Left renal pelvis (tissue), 4 donors: Measurements from ENCODE around the gene SHISA9. TPM values are rescaled to one million over a fixed set of nuclear protein-coding genes. Genes with fewer than 3 reads are reported as not detected.
"Not testable (repeated sequence)": the region's sequence is repeated elsewhere in the genome, so short reads cannot be mapped to it uniquely, and the experiment has no call there.

Experiments
- DNase-seq, 4 donors: peaks; one replicate each; pipeline ENCODE4 v3.0.0-alpha.2; 2013; ENCODE audit warnings: low read depth in 4 of 4, low spot score in 3 of 4
- polyA plus RNA-seq, 4 donors: library from polyadenylated mRNA; unstranded; fragments of 120-200 nt; gene quantifications; one replicate each; pipeline ENCODE4 v1.2.1, GENCODE V29; 2013; ENCODE audit not compliant: insufficient read length in 4 of 4

SHISA9 gene
- 1 to 10 TPM; 1.1 to 5.7 (median 3.2) TPM for polyA plus RNA-seq

DNA sequence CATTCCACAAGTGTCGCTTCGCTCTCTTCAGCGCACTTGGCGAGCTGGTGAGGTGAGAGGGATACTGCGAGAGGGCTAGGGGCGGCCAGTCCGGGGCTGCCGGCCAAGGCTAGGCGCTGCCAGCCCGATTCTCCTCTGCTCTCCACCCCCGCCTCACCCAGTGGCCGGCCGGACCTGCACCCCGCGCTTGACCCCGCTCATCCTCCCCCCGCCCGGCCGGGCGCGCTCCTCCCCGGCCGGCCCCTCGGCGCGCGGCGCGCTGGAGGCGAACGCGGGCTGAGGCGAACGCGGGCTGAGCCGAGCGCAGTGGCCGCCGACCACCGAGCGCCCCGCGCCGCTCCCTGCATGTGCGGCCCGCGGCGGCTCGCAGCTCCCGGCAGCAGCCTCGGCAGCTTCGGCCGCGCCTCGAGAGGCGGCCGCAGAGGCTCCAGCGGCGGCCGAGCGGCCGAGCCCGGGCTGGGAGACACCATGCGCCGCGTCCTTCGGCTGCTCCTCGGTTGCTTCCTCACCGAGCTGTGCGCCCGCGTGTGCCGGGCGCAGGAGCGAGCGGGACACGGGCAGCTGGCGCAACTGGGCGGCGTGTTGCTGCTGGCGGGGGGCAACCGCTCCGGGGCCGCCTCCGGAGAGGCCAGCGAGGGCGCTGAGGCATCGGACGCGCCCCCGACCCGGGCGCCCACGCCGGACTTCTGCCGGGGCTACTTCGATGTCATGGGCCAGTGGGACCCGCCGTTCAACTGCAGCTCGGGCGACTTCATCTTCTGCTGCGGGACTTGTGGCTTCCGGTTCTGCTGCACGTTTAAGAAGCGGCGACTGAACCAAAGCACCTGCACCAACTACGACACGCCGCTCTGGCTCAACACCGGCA, at the start of gene SHISA9:
SHISA9 (plus strand) TSS at position 2 of the 865 bp plus-strand sequence.
- DNase-seq, result no peak

DNA sequence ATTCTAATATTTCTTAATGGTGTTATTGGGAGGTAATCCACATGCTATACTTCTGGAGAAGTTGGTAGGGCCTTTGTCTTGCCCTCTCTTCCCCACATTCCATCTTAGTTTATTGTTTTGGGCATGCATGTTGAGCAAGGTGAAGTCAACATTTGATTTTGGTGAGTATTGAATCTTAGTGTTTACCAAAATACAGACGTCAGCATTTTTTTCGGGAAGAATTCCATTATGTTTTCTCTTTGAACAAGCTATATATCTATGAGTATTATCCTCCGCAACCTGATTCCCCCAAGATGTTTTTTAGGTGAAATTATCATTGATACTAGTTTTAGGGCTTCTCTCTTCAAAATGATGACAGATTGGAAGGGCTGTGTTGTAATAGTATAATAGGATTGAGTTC, 47.4 kb upstream of the SHISA9 start:
- DNase-seq, result no peak

DNA sequence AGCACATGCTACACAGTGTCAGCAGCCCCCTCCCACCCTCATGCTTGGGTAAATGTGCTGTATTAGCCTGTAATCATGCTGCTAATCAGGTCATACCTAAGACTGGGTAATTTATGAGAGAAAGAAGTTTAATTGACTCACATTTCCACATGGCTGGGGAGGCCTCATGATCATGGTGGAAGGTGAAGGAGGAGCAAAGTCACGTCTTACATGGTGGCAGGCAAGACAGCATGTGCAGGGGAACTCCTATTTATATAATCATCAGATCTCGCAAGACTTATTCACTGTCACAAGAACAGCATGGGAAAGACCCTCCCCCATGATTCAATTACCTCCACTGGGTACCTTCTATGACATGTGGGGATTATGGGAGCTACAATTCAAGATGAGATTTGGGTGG, 44.0 kb upstream of the SHISA9 start:
- not testable (repeated sequence) for DNase-seq

DNA sequence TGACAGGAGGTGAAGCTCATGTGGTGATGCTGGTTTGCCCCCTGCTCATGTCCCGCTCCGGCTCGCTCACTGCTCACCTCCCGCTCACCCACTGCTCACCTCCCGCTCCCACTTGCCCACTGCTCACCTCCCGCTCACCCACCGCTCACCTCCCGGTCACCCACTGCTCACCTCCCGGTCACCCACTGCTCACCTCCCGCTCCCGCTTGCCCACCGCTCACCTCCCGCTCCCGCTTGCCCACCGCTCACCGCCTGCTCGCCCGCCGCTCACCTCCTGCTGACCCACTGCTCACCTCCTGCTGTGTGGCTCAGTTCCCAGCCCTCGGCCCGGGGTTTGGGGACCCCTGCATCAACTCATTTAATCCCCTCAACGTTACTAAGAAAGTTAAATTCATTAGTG, 39.1 kb upstream of the SHISA9 start:
- DNase-seq, result no peak

DNA sequence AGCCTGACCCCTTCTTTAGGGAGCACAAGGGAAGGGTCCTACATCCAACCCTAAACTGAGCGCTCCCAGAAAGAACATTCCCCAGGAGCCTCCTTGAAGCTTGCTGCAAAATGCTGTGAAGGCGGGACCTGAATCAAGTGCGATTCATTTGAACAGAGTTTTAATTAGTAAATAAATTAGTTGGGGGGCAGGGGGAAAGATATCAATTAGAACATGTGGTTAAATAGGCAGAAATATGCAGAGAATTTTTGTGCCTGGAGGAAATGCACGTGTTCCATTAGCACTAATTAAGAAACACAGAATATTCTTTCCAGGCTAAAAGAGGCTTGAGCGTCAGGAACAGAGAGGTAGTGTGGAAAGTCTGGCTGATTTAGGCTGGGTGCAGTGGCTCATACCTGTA, 38.5 kb upstream of the SHISA9 start:
- DNase-seq, result no peak

DNA sequence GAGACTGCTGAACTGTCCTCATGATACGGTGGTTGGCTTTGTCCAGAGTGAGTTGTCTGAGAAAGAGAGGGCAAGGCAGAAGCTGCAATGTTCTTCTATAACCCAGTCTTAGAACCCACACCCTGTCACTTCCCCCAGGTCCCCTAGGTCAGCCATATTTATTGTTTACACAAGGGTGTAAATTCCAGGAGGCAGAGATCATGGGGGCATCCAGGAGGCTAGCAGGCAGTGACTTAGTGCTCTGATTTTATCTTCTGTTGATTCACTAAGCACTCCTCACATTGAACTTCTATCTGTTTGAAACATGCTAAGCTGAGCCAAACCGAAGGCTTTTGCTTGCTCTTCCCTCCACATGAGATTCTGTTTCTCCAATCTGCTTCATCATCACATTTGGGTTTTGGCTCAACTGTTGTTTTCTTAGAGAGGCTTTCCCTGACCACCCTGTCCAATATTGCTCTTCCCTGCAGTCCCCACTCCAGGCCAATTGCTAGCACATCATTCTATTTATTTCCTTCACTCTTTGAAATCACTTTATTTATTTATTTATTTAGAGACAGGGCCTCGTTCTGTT, 34.3 kb upstream of the SHISA9 start:
- no peak for DNase-seq

DNA sequence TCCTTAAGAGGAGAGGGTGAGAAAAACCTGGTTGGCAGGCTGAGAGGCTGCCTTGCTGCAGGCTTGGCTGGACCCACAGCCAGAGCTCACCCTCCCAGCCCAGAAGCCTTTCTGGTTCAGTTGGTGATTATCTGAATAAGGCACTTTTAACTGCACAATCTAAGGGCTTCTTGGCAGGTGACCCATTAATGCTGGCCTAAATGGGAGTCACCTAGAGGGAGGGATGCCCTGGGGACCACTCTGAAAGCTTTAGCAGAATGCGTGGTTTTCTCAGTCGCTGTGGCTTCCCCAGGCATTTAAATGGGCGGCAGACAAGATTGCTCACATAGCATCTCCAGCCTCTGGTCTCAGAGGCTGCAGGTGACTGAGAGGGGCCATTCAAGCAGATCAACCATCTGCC, 33.2 kb upstream of the SHISA9 start:
- DNase-seq, result no peak

DNA sequence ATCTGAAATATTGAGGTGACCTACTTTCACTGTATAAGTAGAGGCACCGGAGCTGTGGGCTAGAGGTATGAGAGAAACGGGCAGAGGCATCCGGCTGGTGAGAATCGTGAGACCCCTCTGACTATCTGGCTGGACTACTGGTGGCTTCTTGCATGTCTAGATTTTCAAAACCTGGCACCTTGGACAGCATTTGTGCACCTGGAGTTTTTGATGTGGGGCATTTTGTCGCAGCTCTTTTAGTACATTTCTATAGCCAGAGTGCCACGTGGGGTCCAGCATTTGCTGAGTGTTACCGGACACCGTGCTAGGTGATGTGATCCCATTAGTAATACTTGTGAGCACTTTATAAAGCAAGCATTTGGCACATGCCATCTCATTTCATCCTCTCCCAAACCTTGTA, 32.6 kb upstream of the SHISA9 start:
- no peak for DNase-seq

DNA sequence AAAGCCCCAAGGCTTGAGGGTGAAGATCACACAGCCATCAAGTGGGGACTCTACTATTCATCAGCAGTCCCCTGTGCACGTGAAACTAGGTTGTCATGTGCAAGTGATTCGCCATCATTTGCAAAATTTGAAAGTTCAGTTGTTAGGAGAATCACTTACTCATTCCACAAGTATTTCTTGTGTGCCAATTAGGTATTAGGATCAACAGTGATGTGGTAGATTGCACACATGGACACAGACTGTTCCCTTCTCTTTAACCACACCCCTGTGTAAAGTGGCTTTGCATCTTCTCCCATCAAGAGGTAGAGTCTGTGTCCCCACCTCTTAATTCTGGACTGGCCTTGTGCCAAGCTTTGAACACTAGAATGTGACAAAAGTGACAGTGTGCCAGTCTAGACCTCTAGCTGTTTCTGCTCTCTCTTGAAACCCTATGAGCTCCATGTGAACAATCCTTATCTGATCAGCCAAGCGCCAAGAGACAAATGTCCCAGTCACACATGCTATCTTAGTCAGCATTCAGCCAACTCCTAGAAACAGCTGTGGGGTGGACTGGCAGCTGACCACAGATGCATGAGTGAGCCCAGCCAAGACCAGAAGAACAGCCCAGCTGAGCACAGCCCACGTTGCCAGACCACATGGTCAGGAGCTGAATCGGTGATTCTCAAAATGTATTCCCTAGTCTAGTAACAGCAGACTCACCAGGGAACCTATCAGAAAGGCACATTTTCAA, 31.5 kb upstream of the SHISA9 start:
- DNase-seq, result no peak

DNA sequence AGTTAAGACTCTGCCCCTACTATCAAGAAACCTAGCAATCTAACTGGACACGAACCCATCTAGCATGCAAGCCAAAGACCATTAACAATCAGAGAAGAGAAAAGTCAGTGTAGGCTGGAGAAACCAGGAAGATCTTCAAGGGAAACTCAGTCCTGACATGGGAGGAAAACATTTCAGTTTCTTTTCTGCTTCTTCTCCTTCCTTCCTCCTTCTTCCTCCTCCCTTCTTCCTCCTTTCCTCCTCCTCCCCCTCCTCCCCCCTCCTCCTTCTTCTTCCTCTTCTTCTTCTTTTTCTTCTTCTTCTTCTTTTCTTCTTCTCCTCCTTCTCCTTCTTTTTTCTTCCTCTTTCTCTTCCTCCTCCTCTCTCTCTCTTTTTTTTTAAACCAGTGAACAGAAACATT, 29.6 kb upstream of the SHISA9 start:
- no peak for DNase-seq

DNA sequence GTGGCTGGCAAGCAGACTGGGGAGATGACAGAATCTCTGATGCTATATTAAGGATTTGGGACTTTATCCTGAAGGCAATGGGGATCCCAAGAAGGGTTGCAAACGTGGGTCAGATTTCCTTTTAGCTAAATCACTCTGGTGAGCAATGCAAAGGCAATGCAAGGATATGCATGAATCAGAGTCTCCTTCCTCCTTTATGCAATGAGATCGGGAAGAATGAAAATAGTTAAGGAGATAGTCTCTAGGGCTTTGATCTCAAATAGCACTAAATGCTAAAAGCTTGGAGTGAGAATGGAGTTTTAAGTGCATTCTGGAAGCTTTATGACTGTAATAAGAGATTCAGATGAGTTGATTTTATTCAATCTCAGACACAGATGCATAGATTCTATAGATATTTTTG, 27.2 kb upstream of the SHISA9 start:
- DNase-seq, result no peak

DNA sequence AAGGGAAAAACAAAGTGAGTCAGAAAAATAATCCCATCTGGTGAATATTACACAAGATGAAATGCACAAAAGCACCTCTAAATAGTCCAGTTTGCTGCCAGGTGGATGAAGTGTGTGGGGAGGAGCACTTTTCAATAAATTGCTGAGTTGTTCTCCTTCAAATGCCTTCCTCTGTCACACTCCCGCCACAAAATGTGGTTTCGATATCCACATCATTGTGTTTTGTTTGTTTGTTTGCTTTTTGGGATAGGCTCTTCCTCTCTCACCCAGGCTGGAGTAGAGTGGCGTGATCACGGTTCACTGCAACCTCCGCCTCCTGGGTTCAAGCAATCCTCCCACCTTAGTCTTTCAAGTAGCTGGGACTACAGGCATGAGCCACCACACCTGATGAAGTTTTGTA, 24.6 kb upstream of the SHISA9 start:
- DNase-seq, result no peak

DNA sequence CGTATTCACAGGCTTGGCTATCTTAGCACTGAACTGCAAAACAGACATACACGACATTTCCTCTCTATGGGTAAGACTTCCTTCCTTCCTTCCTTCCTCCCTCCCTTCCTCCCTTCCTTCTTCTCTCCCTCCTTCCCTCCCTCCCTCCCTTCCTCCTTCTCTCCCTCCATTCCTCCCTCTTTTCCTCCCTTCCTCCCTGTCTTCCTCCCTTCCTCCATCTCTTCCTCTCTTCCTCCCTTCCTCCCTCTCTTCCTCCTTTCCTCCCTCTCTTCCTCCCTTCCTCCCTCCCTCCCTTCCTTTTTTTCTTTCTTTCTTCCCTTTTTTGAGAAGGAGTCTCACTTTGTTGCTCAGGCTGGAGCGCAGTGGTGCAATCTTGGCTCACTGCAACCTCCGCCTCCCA, 22.4 kb upstream of the SHISA9 start:
- no peak for DNase-seq

DNA sequence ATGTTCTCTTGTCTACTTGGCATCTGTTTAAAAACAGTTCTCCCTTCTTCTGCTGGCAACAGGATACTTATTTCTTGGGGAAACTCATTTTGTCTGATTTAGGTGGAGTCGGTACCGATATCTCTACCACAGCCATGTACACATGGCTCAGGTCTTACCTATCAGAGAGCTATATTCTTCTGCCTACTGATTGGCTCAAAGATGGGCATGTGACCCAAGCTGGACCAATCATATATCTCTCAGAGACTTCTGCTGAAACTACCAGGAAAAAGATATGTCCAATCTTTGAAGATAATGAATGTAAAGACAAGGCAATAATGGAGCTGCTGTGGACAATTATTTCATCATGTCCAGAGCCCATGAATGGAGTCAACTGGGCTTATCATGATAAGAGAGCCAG, 21.6 kb upstream of the SHISA9 start:
- no peak for DNase-seq

DNA sequence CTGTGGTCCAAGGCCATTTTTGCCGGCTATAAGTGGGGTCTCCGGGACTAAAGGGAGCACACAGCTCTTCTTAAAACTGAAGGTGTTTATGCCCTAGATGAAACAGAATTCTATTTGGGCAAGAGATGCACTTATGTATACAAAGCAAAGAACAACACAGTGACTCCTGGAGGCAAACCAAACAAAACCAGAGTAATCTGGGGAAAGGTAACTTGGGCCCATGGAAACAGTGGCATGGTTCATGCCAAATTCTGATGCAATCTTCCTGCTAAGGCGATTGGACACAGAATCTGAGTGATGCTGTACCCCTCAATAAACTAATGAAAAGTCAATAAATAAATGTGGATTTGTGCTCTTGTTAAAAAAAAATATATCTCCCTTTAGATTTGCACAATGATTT, 20.2 kb upstream of the SHISA9 start:
- no peak for DNase-seq

DNA sequence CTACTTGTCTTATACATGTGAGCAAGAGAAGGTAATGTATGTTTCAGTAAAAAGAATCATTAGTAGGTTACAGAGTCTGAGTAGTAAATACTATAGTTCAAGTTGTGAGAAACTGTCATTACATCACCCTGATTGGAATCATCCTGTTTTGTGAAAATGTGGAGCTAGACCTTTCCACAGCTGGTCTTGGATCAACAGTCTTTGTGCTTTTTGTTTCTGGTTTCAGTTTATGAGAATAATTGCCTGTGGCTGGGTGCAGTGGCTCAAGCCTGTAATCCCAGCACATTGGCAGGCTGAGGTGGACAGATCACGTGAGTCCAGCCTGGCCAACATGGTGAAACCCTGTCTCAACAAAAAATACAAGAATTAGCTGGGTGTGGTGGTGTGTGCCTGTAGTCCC, 19.7 kb upstream of the SHISA9 start:
- DNase-seq, result no peak

DNA sequence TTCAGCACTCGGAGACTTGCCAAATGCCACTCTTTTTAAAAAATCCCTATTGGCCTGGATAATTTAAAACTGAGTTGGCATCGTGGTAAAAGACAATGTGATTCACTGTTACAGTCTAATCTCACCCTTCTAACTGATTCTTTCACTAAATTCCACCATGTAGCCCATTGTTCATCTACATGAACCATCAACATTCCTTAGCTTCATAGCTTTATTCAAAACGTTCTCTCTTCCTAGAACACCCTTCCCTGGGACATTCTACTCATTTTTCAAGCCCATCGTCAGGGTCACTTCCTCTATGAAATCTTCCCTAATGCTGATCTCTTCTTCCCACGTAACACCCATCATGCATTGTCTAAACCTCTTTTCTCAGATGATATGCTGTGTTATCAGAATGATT, 15.7 kb upstream of the SHISA9 start:
- no peak for DNase-seq

DNA sequence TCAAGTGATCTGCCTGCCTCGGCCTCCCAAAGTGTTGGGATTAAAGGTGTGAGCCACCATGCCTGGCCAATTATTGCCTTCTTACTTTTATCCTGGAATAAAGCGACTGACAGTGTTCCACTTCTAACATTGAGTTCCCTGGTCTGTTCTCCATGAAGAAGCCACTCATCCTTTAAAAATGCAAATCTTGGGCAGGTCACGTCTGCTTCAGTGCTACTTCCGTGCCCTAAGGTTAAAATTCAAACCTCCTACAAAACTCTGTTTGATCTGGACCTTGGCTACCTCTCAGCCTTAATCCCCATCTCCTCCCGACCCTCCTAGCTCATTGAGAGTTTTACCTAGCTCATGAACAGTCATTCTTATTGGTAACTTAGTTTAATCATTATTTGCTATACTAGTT, 9.6 kb upstream of the SHISA9 start:
- DNase-seq, result no peak

DNA sequence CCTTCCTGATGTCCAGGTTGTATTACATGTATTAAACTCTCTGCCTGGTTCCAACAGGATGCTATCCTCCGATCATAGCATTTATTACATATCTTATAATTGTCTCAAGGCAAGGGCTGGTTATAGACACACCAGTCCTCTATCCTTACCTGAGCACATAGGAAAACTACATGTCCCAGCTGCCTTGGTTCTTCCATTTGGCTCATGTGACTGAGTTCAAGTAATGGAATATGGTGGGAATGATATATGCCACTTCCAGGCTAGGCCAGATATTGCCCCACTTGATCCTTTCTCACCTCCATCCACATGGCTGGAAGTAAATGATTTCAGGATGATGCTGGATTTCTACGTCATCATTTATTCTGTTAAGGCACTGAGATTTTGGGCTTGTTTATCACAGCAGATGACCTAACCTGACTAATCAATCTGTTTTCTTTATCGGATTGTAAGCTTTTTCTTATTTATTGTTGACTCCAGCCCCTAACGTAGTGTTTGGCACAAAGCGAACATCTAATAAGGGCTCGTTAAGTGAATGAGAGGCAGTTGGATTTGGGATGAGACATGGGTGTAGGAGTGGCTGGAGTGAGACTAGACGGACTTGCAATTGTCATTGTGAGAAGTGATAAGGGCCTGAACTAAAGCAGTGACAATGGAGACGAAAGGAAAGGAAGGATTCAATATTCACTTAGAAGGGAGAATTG, 8.2 kb upstream of the SHISA9 start:
- DNase-seq, result no peak

DNA sequence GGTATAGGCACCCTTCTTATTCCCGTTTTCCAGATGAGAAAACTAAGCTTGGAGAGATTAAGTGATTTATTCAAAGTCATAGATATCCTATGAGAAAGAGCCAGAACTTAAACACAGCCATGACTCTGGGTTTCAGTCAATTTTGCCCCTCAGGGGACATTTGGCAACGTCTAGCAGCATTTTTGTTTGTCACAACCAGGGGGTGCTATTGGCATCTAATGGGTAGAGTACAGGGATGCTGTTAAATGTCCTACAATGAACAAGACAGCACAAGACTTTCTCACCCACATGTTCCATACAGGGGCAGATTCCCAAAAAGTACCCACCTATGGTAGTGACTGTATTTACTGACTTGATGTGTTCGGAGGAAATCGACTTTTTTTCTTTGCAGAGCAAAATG, 4.8 kb upstream of the SHISA9 start:
- DNase-seq, result no peak

DNA sequence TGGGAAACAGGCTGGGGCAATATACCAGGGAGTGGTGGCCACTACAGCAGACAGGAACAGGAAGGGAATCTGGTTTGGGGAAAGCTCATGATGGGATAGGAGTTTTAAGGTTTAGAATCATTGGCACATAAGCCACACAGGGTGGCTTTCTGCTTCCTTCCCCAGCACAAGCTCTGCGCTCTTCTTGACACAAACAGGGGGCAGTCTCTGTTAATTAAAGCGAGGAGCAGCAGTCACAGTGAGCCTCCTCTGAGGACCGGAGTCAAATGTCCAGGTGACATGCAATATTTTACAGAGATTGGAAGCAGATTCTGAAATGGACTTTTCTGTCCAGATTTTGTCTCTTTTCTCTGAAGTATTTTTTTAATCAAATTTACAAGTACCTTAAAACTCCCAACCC, 2.8 kb upstream of the SHISA9 start:
- DNase-seq, result no peak
